ENCODE results near the gene TC2N. TPM values are rescaled to one million over a fixed set of nuclear protein-coding genes. Genes with fewer than 3 reads are reported as not detected.

Gene TC2N
- total RNA-seq, 1 experiment from 2014 or later = 82.7 TPM

- Mint-ChIP-seq H3K36me3 (ENCODE audit: insufficient read depth, unreplicated experiment) (peaks cover 12% of the 10 kb centered on the region), H3K27ac (ENCODE audit: unreplicated experiment) (no peak overlapping the region), H3K9me3 (ENCODE audit: low read depth, unreplicated experiment) (no peaks in the 10 kb centered on the region), H3K27me3 (ENCODE audit: unreplicated experiment) (no peaks in the 10 kb centered on the region), H3K4me1 (ENCODE audit: low read depth, unreplicated experiment) (peaks cover 11% of the 10 kb centered on the region), H3K4me3 (ENCODE audit: low read depth, unreplicated experiment) (no peak overlapping the region)
- intact Hi-C loops (cut with micrococcal nuclease; ENCODE audit: unreplicated experiment) = no loop called here
- CTCF ChIA-PET = no interaction called here
- no peak for TF ChIP-seq CTCF (IDR thresholded peaks at IDR 0.05; ENCODE audit: unreplicated experiment)
- no TSS peak for BruUV-seq (replicated peaks)
- no peak for DNase-seq
Measured at GRCh38 chr14:91841065-91841464, 26.3 kb downstream of the TC2N start.

GRCh38 chr14:91839749-91840148 is 27.6 kb downstream of the TC2N start:
- TF ChIP-seq CTCF (IDR thresholded peaks at IDR 0.05; ENCODE audit: unreplicated experiment) = no peak
- no peaks in the 10 kb centered on the region for H3K27me3 Mint-ChIP-seq (ENCODE audit: unreplicated experiment)
- peaks cover 24% of the 10 kb centered on the region for H3K36me3 Mint-ChIP-seq (ENCODE audit: insufficient read depth, unreplicated experiment)
- no peak overlapping the region for H3K4me3 Mint-ChIP-seq (ENCODE audit: low read depth, unreplicated experiment)
- no TSS peak for BruUV-seq (replicated peaks)
- peaks cover 14% of the 10 kb centered on the region for H3K4me1 Mint-ChIP-seq (ENCODE audit: low read depth, unreplicated experiment)
- no peak for DNase-seq
- CTCF ChIA-PET = no interaction called here
- H3K27ac Mint-ChIP-seq (ENCODE audit: unreplicated experiment) = no peak overlapping the region
- intact Hi-C loops (cut with micrococcal nuclease; ENCODE audit: unreplicated experiment) = no loop called here
- no peaks in the 10 kb centered on the region for H3K9me3 Mint-ChIP-seq (ENCODE audit: low read depth, unreplicated experiment)

- H3K27me3 Mint-ChIP-seq (ENCODE audit: unreplicated experiment) = no peaks in the 10 kb centered on the region
- H3K27ac Mint-ChIP-seq (ENCODE audit: unreplicated experiment) = peak overlapping the region; percentile 77
- CTCF ChIA-PET = no interaction called here
- H3K36me3 Mint-ChIP-seq (ENCODE audit: insufficient read depth, unreplicated experiment) = peaks cover 38% of the 10 kb centered on the region
- peak overlapping the region; percentile 81 for H3K4me3 Mint-ChIP-seq (ENCODE audit: low read depth, unreplicated experiment)
- no peak for TF ChIP-seq CTCF (IDR thresholded peaks at IDR 0.05; ENCODE audit: unreplicated experiment)
- DNase-seq = no peak
- BruUV-seq (replicated peaks) = no TSS peak
- no peaks in the 10 kb centered on the region for H3K9me3 Mint-ChIP-seq (ENCODE audit: low read depth, unreplicated experiment)
- H3K4me1 Mint-ChIP-seq (ENCODE audit: low read depth, unreplicated experiment) = peaks cover 38% of the 10 kb centered on the region
- intact Hi-C loops (cut with micrococcal nuclease; ENCODE audit: unreplicated experiment) = no loop called here
Measured at GRCh38 chr14:91837076-91837475, 30.3 kb downstream of the TC2N start.

- DNase-seq = peak; percentile 93
- H3K27ac Mint-ChIP-seq (ENCODE audit: unreplicated experiment) = peak overlapping the region; percentile 77
- peaks cover 38% of the 10 kb centered on the region for H3K4me1 Mint-ChIP-seq (ENCODE audit: low read depth, unreplicated experiment)
- no peak for TF ChIP-seq CTCF (IDR thresholded peaks at IDR 0.05; ENCODE audit: unreplicated experiment)
- peak overlapping the region; percentile 81 for H3K4me3 Mint-ChIP-seq (ENCODE audit: low read depth, unreplicated experiment)
- H3K27me3 Mint-ChIP-seq (ENCODE audit: unreplicated experiment) = no peaks in the 10 kb centered on the region
- no TSS peak for BruUV-seq (replicated peaks)
- peaks cover 41% of the 10 kb centered on the region for H3K36me3 Mint-ChIP-seq (ENCODE audit: insufficient read depth, unreplicated experiment)
- CTCF ChIA-PET = interaction anchor here (0.8 to 1.4 kb wide), 3 partner anchors 63 to 161 kb away, joined by 3 to 5 read pairs (median 4); no protein-coding TSS in a partner anchor
- intact Hi-C loops (cut with micrococcal nuclease; ENCODE audit: unreplicated experiment) = loop anchor here (2.0 kb wide), 1 partner anchor 37 kb away; no protein-coding TSS in a partner anchor
- H3K9me3 Mint-ChIP-seq (ENCODE audit: low read depth, unreplicated experiment) = no peaks in the 10 kb centered on the region
Measured at GRCh38 chr14:91835920-91836843, 31.2 kb downstream of the TC2N start.

Measured in Calu3 (cell line).